HEK293 (cell line): ENCODE data around the gene SESN2.

Experiments used
- AEBP2 ChIP-seq: fragments of 450-650 bp; formaldehyde crosslinking; IDR thresholded peaks from 2 replicates; pipeline ENCODE4 v1.5.1; 2016; ENCODE audit warnings: missing biosample characterization, missing genetic modification characterization, borderline replicate concordance
- CTCF ChIP-seq: fragments of 450-650 bp; formaldehyde crosslinking; IDR thresholded peaks from 2 replicates; pipeline ENCODE4 v1.5.1; 2016; ENCODE audit warnings: missing biosample characterization, missing genetic modification characterization
- FEZF1 ChIP-seq: fragments of 450-650 bp; formaldehyde crosslinking; IDR thresholded peaks from 2 replicates; pipeline ENCODE4 v1.5.1; 2016; ENCODE audit warnings: missing biosample characterization, missing genetic modification characterization
- HIC1 ChIP-seq: fragments of 450-650 bp; formaldehyde crosslinking; IDR thresholded peaks from 2 replicates; pipeline ENCODE4 v1.5.1; 2016; ENCODE audit warnings: missing biosample characterization, missing genetic modification characterization
- KLF10 ChIP-seq: fragments of 450-650 bp; IDR thresholded peaks from 2 replicates; pipeline ENCODE4 v1.5.1; 2018; ENCODE audit warnings: missing biosample characterization, mild to moderate bottlenecking, missing genetic modification characterization
- KLF7 ChIP-seq: fragments of 450-650 bp; formaldehyde crosslinking; IDR thresholded peaks from 2 replicates; pipeline ENCODE4 v1.5.1; 2016; ENCODE audit warnings: missing biosample characterization, missing genetic modification characterization, borderline replicate concordance
- REST ChIP-seq: fragments of 450-650 bp; formaldehyde crosslinking; IDR thresholded peaks from 2 replicates; pipeline ENCODE4 v1.5.1; 2016; ENCODE audit warnings: missing biosample characterization, missing genetic modification characterization
- WT1 ChIP-seq: fragments of 450-650 bp; formaldehyde crosslinking; IDR thresholded peaks from 2 replicates; pipeline ENCODE4 v1.5.1; 2016; ENCODE audit warnings: missing biosample characterization, missing genetic modification characterization
- YY1 ChIP-seq: fragments of 450-650 bp; formaldehyde crosslinking; IDR thresholded peaks from 2 replicates; pipeline ENCODE4 v1.5.1; 2018; ENCODE audit warnings: missing biosample characterization, missing genetic modification characterization
- ZBTB1 ChIP-seq: fragments of 450-650 bp; formaldehyde crosslinking; IDR thresholded peaks from 2 replicates; pipeline ENCODE4 v1.5.1; 2016; ENCODE audit warnings: missing biosample characterization, missing genetic modification characterization
- ZIC2 ChIP-seq: fragments of 450-650 bp; formaldehyde crosslinking; IDR thresholded peaks from 2 replicates; pipeline ENCODE4 v1.5.1; 2016; ENCODE audit warnings: missing biosample characterization, missing genetic modification characterization
- ZNF138 ChIP-seq: fragments of 450-650 bp; formaldehyde crosslinking; IDR thresholded peaks from 2 replicates; pipeline ENCODE4 v1.5.1; 2016; ENCODE audit warnings: missing biosample characterization, missing genetic modification characterization, borderline replicate concordance
- ZNF140 ChIP-seq: fragments of 450-650 bp; formaldehyde crosslinking; IDR thresholded peaks from 2 replicates; pipeline ENCODE4 v1.5.1; 2016; ENCODE audit warnings: missing biosample characterization, missing genetic modification characterization
- ZNF146 ChIP-seq: fragments of 450-650 bp; formaldehyde crosslinking; IDR thresholded peaks from 2 replicates; pipeline ENCODE4 v1.5.1; 2016; ENCODE audit warnings: missing biosample characterization, missing genetic modification characterization
- ZNF175 ChIP-seq: fragments of 450-650 bp; formaldehyde crosslinking; IDR thresholded peaks from 2 replicates; pipeline ENCODE4 v1.5.1; 2016; ENCODE audit warnings: missing biosample characterization, missing genetic modification characterization
- ZNF184 ChIP-seq: fragments of 450-650 bp; IDR thresholded peaks from 2 replicates; pipeline ENCODE4 v1.5.1; 2018; ENCODE audit warnings: missing biosample characterization, mild to moderate bottlenecking, missing genetic modification characterization
- ZNF2 ChIP-seq: fragments of 450-650 bp; formaldehyde crosslinking; IDR thresholded peaks from 2 replicates; pipeline ENCODE4 v1.5.1; 2016; ENCODE audit warnings: missing biosample characterization, missing genetic modification characterization
- ZNF366 ChIP-seq: fragments of 450-650 bp; formaldehyde crosslinking; conservative IDR thresholded peaks from 2 replicates; pipeline ENCODE4 v1.5.1; 2016; ENCODE audit warnings: missing biosample characterization, missing genetic modification characterization
- ZNF660 ChIP-seq: fragments of 450-650 bp; IDR thresholded peaks from 2 replicates; pipeline ENCODE4 v1.5.1; 2018; ENCODE audit warnings: missing biosample characterization, mild to moderate bottlenecking, missing genetic modification characterization
- ZNF843 ChIP-seq: fragments of 450-650 bp; formaldehyde crosslinking; IDR thresholded peaks from 2 replicates; pipeline ENCODE4 v1.5.1; 2016; ENCODE audit warnings: missing biosample characterization, missing genetic modification characterization
- ZSCAN18 ChIP-seq: fragments of 450-650 bp; formaldehyde crosslinking; IDR thresholded peaks from 2 replicates; pipeline ENCODE4 v1.5.1; 2016; ENCODE audit warnings: missing biosample characterization, missing genetic modification characterization
- TF ChIP-seq, protein P1 (sequence below): fragments of 450-650 bp; formaldehyde crosslinking; IDR thresholded peaks from 2 replicates; pipeline ENCODE4 v1.5.1; 2017; ENCODE audit warnings: missing biosample characterization, missing genetic modification characterization
- TF ChIP-seq, protein P2 (sequence below): fragments of 450-650 bp; formaldehyde crosslinking; IDR thresholded peaks from 2 replicates; pipeline ENCODE4 v1.5.1; 2016; ENCODE audit warnings: missing biosample characterization, missing genetic modification characterization
- TF ChIP-seq, protein P3 (sequence below): fragments of 450-650 bp; formaldehyde crosslinking; IDR thresholded peaks from 2 replicates; pipeline ENCODE4 v1.5.1; 2016; ENCODE audit warnings: missing biosample characterization, missing genetic modification characterization

The SESN2 gene

GRCh38 chr1:28296401-28297261 lies 37.3 kb downstream of the SESN2 start (continued):
- TF ChIP-seq WT1 (tag by site-specific recombination) (peak; percentile 79), HIC1 (tag by site-specific recombination) (no peak), ZNF146 (no peak), ZBTB1 (tag by site-specific recombination) (no peak), ZSCAN18 (tag by site-specific recombination) (no peak), YY1 (tag by site-specific recombination) (no peak), ZIC2 (tag by site-specific recombination) (peak; percentile 87), CTCF (tag by site-specific recombination) (no peak), ZNF366 (tag by site-specific recombination) (no peak), REST (tag by site-specific recombination) (no peak), ZNF843 (tag by site-specific recombination) (no peak), ZNF660 (tag by site-specific recombination) (no peak), FEZF1 (tag by site-specific recombination) (peak; percentile 70), ZNF138 (tag by site-specific recombination) (no peak), AEBP2 (tag by site-specific recombination) (no peak), KLF7 (no peak), KLF10 (no peak), ZNF184 (tag by site-specific recombination) (no peak), ZNF175 (no peak), ZNF2 (tag by site-specific recombination) (no peak), ZNF140 (tag by site-specific recombination) (no peak)
- TF ChIP-seq, protein P1, sequence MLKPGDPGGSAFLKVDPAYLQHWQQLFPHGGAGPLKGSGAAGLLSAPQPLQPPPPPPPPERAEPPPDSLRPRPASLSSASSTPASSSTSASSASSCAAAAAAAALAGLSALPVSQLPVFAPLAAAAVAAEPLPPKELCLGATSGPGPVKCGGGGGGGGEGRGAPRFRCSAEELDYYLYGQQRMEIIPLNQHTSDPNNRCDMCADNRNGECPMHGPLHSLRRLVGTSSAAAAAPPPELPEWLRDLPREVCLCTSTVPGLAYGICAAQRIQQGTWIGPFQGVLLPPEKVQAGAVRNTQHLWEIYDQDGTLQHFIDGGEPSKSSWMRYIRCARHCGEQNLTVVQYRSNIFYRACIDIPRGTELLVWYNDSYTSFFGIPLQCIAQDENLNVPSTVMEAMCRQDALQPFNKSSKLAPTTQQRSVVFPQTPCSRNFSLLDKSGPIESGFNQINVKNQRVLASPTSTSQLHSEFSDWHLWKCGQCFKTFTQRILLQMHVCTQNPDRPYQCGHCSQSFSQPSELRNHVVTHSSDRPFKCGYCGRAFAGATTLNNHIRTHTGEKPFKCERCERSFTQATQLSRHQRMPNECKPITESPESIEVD (tag by site-specific recombination): no peak
- TF ChIP-seq, protein P2, sequence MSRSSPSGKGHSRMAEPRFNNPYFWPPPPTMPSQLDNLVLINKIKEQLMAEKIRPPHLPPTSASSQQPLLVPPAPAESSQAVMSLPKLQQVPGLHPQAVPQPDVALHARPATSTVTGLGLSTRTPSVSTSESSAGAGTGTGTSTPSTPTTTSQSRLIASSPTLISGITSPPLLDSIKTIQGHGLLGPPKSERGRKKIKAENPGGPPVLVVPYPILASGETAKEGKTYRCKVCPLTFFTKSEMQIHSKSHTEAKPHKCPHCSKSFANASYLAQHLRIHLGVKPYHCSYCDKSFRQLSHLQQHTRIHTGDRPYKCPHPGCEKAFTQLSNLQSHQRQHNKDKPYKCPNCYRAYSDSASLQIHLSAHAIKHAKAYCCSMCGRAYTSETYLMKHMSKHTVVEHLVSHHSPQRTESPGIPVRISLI (tag by site-specific recombination): no peak
- TF ChIP-seq, protein P3, sequence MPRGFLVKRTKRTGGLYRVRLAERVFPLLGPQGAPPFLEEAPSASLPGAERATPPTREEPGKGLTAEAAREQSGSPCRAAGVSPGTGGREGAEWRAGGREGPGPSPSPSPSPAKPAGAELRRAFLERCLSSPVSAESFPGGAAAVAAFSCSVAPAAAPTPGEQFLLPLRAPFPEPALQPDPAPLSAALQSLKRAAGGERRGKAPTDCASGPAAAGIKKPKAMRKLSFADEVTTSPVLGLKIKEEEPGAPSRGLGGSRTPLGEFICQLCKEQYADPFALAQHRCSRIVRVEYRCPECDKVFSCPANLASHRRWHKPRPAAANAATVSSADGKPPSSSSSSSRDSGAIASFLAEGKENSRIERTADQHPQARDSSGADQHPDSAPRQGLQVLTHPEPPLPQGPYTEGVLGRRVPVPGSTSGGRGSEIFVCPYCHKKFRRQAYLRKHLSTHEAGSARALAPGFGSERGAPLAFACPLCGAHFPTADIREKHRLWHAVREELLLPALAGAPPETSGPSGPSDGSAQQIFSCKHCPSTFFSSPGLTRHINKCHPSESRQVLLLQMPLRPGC (tag by site-specific recombination): no peak; the same call in 1 of the 2 replicates
